ENCODE data around the gene TSHZ3.

The TSHZ3 gene

DNA sequence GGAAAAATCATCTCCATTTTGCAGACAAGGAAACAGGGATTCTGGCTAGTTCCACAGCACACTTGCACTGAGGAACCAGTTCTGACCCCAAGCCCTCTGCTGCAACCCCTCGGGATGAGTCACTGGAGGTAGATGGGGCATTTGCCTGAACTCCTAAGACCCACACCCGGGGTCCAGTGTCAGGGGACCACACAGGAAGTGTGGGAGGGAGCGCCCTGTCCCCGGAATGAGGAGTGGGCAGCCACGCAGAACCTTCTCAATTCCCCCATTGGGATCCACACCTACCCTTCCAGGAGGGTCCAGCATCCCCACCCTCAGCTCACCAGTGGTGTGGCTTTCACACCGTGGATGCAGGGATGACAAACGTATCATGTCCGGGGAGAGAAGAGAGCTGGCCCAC is 62.7 kb downstream of the TSHZ3 start:
- DNase-seq: no peak

DNA sequence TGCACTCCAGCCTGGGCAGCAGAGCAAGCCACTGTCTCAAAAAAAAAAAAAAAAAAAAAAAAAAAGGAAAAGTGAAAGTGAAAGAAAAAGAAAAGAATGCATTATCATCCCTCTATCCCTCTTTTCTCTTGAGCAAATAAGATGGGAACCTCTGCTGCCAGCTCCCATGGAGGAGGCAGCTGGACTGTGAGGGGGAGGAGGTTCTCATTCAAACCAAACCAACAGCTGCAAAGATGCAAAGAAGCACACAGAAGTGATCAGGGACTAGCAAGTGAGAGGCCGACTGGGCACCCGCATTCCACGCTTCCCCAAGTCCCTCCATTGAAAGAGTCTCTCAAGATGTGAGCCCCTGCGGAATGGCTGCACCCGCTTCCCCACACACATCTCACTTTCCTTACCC is 63.5 kb downstream of the TSHZ3 start:
- DNase-seq: no peak

DNA sequence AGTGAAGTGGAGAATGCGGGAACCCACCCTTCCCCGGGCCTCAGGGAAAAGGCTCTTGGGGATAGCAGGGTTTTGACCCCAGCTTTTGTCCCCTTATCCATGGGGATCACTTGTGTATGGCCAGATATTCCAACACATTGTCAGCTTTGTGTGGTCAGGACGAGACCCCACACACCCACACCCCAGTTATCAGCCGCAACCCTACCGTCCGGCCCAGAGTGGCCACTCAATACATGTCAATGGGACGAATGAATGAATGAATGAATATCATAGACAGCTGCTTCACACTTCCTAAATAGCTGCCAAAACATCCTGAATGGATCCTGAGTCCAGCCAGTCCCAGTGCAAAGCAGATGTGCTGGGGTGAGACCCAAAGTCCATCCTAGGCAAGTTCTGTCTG is 64.6 kb downstream of the TSHZ3 start:
- DNase-seq: no peak

DNA sequence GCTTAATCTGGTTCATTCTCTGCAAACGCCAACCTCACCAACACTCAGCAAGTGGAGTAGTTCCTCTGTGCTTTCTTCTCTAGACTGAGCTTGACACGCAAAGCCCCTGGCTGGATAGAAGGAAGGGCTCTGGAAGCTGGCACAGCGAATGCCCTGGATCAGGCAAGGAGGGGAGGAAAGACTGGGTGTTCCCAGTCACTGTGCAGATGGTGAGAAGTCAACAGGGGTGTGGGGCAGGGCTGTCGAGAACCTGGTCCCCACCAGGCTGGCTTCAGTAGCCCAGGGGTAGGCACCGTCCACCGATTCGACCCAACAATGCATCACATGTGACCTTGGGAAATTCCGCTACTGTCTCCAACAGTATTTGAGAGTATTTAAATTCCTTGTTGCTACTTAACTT is 65.5 kb downstream of the TSHZ3 start:
- no peak for DNase-seq

DNA sequence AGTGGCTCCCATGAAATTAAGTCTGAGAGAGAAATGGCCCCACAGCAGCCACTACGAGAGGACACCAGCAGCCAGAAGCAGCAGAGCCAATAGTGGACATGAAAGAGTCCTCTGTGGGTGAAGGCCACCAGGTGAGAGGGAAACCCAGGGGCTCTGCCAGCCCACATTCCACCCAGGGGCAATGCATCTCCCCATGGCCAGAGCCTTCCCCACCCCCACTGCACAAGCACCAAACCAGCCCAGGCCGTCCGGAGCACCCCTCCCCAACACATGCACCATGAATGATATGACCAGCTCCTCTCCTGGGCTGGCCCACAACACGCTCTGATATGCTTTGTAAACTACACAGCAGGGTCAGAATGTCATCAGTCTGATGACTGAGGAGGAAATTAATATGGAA is 66.9 kb downstream of the TSHZ3 start:
- DNase-seq: no peak

DNA sequence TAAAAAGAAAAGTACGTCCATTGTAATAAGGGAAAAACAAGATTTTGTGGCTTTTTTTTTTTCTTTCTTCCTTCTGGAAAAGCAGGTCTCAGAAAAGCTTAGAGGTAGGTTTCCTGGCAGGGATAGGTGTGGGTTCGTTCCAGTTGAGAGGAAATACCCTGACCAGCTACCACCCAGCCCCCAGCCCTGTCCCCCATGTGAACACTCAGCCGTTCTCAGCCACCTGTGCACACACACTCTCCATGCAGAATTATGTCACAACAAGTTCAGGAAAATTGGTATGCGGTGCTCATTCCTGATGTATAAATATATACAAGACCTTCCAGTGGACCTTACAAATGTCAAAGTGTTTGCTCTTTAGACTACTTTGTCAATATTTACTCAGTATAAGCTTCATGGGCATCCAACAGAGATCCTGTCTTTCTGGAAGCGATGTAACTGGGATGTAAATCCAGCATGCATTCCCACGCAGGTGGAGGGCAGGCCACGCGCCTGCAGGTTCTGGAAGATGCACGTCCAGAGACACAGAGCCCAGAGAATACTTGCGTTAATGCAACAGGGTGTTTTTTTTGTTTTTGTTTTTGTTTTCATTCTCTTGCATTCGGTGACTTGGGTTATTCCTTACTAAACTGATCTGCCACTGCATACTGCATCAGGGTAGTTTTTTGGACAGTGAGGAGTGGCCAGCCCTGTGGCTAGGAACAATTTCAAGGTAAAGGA is 68.8 kb downstream of the TSHZ3 start:
- no peak for DNase-seq

DNA sequence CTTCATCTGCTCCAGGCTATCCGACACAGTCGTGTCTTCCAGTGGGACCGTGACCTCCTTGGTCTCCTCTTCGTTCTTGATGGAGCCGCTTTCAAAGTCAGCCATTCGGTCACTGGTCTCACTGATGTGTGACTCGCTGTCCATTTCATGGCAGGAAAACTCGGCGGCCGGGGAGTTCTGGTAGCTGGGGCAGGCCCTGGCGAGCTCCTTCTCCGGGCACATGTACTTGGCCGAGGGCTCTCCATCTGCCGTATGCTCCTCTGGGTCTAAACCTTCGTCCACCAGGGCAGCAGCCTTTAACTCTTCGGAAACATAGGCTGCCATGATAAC is 69.8 kb downstream of the TSHZ3 start:
- DNase-seq: no peak

DNA sequence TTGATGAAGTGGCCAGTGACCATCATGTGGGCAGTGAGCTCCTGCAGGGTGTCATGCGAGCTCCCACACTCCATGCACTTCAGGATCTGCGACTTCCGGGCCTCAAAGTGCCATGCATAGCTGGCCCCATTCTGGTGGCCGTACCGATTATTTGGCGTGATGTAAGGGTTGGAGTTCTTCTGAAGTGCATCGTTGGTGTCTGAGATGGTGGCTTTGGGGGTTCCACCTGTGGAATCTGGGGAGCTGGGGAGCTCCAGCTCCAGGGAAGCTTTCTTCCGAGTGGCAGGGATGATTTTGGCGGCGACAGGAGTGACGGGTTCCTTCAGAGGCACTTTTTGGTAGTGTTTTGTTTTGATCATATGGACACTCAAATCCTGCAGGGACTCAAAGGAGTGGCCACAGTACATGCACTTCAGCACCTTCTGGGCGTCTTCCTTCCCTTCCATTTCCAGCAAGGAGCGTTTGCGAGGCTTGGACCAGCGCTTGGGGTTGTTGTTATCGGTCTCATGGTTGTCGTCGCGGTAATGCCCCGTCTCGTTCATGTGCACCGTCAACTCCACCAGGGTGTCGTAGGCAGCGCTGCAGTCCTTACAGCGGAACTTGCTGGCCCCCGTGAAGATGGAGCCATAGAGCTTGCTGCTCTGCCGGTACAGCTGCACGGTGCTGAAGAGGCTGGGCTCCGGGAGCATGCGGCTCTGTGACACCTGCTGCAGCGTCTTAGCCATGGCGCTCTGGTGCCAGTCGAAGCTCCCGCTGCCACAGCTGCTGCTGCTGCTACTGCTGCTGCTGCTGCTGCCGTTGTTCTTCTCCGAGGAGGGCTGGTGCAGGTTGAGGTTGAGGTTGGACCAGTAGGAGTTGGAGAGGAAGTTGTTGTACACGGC is 70.4 kb downstream of the TSHZ3 start:
- no peak for DNase-seq

DNA sequence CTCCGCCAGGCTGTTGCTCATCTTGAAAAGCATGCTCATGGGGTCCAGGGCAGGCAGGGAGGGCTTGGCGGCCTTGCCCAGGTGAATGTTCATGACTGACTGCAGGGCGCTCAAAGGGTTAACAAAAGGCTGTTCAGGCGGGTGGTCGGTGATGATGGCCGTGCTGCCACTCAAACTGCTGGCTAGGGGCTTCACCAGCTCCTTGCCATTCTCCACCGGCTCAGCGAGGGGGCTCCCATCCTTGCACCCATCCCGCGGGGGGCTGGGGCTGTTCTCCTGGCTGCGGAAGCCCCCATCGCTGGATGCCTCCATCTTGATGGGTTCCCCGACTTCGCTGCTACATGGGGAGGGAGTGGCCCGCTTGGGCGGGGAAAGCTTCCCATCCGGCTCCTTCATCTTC is 71.7 kb downstream of the TSHZ3 start:
- DNase-seq: no peak

DNA sequence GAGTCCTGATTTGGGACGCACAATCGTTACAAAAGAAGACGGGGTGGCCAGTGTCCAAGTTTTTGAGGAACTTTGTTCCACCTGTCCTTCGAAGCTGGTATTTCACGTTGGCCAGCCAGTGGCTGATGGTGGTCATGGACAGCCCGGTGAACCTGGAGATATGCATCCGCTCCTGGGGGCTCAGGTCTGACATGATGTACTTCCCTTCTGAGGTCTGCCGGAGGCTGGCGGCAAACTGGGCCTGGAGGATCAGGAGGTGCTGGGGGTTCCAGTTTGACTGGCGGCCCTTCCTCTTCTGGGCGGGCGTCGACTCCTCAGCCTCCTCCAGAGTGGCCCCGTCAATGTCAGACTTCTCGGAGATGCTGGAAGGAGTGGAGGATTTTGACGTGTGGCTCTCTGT is 72.4 kb downstream of the TSHZ3 start:
- DNase-seq: no peak

DNA sequence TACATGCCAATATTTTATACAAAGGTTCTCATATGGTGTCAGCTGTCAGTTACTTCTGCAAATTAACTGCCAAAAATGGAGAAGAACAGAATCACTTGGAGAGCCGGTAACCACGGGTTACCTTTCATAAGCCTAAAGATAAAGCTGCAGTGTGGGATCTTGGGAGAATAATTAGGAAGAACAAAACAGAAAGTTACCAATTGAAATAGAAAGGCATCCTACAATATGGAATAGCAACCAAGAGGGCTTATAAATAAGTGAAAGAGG is 74.2 kb downstream of the TSHZ3 start:
- DNase-seq: no peak

DNA sequence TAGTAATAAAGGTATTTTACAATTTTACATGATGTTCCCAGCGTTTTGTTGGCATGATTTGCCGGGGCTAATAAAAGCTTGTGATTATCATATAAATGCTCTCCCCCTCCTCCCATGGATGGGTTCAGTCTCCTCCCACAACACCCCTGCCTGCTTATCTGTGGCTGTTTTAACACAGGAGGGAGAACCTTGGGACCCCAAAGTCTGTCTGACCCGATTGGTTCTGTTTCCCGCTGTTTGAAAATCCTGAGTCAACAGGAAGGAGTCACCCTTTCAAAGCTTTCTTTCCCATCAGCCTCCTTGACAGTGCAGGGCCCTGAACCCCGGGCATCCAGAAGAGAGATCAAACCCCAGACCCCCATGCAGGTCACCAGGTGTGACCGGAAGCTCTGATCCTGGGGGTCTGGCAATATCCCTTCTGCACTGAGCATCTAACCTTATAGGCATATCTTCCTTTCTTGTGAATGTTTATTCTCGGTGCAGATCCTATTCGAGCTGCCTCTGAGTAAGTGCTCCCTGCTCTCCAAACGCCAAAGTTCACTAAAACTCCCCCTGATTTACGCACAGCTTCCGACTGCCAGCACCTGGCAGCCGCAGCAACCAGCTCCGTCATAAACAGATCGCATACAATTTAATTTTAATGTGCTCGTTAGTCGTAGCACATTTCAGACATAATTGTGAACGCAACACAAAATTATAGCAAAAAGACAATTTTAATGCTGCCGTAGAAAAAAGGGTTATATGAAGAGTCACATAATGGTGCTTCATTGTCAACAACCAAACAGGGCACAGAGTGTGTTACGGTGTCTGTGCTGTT is 74.8 kb downstream of the TSHZ3 start:
- no peak for DNase-seq

DNA sequence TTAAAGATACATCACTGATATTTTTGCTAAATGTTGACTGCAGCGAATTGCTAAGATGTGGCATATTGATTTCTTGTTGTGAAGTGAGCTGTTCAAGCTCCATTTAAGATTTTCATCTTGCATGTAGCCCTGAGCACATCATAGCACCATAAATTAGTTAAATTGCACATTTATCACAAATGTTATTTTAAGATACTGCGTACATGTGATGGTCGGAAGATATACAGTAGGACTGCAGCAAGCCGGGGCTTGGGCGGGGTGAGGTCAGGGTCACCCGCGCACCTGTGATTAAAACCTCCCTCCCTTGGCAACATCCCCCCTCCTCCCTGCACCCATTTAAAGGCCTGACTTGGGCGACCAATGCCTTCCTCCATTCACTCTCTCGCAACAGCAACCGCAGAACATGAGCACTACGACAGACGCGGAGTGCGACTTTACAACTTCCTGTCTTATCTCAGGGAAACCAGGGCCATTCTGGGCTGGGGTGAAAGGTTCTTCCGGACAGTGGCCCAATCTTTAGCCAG is 76.6 kb downstream of the TSHZ3 start:
- no peak for DNase-seq

DNA sequence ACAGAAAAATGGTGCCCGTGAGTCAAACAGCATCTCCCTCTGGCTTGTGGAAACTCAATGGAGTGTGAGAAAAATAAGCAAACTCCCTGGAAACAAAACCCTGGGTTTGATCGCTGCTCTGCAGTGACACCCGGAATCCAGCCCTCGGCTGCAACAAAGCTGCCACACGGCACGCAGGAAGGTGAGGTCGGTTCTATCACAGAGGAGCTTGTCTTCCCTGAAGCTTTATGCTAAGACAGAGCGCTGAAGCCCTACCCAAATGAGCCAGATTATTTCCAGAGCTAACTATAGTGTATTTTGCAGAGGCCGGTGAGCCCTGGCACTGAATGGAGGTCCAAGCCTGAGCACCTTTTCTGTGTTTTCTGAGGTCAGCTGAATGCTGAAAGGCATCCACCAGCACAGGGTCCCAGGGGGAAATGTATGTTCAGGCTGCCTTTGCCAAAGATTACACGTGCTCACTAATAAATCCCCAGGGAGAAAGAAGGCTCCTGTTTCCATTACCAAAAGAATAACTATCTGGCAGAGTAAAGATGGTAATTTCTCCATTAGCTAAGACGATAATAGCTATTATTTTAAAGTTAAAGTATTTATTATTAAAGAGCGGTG is 77.8 kb downstream of the TSHZ3 start:
- peak; percentile 23 for DNase-seq

DNA sequence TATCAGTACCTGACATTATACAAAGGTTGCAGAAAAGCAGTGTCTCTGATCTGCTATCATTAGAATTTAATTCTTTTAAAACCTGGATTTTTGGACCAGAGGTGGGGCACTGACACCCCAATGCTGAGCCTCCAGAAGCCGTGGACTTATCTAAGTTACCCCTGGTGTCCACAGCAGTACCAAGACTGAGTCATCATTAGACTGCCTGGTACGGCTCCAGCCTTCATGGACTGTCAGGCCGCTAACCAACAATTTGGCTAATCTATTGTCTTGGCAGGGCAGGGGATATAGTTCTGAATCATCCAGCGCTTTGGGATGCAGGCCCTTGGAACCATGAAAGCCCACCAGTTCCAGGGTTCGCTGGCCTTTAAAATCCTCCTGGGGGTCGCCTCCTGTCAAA is 78.3 kb downstream of the TSHZ3 start:
- DNase-seq: no peak

DNA sequence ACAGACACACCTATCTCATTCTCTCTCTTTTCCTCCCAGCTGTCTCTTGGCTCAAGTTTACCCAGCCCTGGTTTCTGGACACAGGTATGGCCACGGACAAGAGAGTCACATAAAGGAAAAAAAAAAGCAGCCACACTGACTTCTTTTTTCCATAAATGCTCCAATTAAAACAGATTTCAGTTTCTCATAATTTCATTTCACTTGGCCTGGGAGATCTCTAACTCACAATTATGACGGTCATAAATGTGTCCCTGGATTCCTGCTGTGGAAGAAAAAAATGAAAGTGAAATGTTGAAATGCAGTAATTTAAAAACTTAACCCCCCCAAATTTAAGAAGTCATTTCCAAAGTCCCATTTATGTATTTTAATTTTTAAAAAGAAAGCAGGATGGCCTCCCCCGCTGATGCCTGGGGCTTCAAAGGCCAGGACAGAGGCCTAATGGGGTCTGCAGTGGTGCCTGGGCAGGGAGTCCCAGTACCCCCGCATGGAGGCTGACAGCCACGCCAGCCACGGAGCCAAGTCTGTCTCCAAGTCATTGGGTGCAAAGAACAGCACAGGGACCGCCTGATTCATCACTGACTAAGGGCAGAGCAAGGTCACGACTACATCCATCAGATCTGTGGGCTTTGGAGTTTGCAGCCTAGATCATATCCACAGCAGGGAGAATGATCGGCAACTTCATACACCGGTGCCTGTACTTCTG is 79.7 kb downstream of the TSHZ3 start:
- DNase-seq: no peak

DNA sequence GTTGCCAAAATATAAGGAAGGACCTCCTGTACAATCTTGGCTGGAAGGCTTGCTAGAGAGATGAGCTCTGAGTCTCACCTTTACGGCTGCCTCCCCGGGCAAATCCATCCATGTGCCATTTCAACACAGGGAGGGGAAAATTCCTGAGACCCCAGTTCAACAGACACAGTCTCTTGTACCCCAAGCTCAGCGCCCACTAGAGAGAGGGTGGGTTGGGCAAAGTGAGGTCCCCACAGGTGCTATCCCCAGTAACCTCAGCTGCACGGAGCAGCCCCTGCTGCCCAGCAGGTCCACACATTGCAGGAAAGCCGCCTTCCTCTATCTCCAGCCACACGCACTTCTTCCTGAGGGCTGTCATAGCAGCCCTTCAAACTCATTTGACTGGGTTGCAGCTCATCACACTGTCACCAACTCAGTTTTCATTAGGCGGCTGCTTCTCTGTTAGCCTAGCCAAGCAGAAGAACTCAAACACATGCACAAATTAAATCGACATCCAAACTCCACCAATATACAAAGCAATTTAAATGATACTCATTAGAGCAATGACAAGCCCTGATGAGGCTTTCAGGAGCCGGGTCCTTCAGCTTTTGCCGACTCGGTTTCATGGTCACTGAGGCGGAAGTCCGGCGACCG is 80.4 kb downstream of the TSHZ3 start:
- no peak for DNase-seq

DNA sequence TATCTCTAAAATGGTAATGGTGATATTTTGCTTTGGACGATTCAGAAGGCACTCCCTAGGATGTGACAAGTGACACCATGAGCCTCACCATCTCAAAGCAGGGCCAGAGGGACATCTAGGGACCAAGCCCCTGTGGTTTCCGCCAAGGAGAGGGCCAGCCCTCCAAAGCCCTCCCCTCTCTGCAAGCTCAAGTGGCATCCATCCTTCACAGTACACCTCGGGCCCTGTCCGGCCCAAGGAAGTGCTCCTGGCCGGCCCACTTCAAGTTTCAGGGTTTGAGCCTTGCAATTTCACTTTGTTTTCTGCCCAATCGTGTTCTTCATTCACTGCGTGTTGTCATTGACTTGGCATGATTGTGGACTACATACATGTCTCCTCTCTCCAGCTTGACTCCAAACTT is 82.5 kb downstream of the TSHZ3 start:
- DNase-seq: no peak

DNA sequence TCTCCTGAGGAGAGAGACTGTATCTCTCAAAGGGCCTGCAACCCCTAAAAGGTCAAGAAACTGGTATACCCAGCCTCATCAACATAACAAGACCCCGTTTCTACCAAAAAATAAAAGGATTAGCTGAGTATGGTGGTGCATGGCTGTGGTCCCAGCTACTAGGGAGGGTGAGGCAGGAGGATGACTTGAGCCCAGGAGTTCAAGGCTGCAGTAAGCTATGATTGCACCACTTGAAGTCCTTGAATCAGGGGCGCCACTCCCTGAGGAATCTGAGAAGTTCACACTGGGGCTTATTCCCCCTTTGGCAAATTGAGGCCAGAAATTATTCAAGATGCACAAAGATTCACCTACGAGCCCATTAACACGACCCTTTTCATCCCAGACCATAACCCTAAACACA is 83.0 kb downstream of the TSHZ3 start:
- no peak for DNase-seq

DNA sequence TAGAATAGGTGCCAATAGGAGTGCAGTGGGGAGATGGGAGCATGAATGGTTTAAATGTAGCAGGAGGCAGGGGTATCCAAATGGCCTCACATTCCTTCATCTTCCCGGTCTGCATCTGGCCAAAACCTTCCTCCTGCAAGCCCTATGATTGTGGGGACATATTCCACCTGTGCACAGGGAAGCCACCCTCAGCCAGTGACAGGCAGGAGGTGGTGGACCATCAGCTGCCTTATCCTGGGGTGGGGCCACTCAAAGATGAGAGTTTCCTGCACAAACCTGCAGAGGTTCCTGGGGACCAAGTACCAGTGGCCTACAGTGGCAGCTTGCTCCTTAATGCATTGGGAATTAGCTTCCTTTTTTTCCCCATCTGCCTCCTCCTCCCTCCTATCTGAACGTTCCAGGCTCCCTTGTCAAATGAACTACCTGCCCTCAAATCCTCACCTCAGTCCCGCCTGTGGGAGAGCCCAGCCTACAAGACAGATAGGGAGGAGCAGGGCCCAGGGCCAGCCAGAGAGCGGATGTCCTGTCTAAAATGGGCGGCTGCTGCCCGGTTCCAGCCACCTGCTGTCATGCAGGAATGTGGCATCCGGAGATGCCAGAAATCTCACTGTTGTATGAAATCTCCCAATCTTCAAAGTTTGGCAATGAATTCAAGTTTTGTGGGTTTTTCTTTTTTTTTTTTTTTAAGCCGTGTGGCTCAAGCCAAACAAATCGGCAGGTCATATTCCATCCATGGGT is 85.0 kb downstream of the TSHZ3 start:
- DNase-seq: no peak

DNA sequence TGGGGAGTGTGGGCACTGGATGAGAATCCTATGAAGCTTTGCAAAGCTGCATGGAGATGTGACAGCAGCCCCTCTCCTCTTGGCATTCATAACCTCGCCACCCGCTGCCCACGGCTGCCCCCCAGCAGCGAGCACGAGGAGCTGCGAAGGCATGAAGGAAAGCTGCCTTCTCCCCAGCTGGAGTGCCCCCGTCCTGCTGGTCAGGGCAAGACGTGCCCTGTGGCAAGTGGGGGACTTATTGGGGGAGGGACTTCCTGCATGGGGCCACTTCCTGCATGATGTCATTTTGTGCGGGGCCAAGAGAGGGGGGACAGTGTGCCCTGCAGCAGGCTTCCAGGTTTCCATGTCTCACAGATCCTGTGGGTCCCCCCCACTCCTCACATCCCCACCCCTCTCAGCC is 85.9 kb downstream of the TSHZ3 start:
- DNase-seq: no peak
